Measurements from ENCODE around the gene PIGT. TPM values are rescaled to one million over a fixed set of nuclear protein-coding genes. Genes with fewer than 3 reads are reported as not detected.

PIGT gene
- 66.3 TPM for total RNA-seq
- long read RNA-seq, transcript PIGT-202 (12 exons, 2,245 nt) = major isoform, 62 of 87 reads
- long read RNA-seq, partial matches to known transcripts = 15 of 87 reads
- long read RNA-seq, other reads (novel, unspliced or antisense) = 4 of 87 reads

- ATAC-seq = peak; percentile 98
- H3K27ac ChIP-seq = peak within 1 kb of the TSS; percentile 92
- H3K27me3 ChIP-seq = no peaks in the 10 kb centered on the region
- DNase-seq = peak; percentile 92
- no peak for TF ChIP-seq CTCF (IDR thresholded peaks at IDR 0.05)
- peak within 1 kb of the TSS; percentile 100 for H3K4me3 ChIP-seq
- no peaks in the 10 kb centered on the region for H3K9me3 ChIP-seq
- intact Hi-C loops (cut with DNase I) = no loop called here
- H3K4me1 ChIP-seq = peaks cover 10% of the 10 kb centered on the region
- H3K36me3 ChIP-seq = peaks cover 32% of the 10 kb centered on the region
Observed at GRCh38 chr20:45415822-45416637, at the start of gene PIGT. Gene PIGT (plus strand): TSS chr20:45416141. CDS start chr20:45416157, 16 bp downstream.

GRCh38 chr20:45366192-45366591 lies 49.7 kb upstream of the PIGT start:
- no peak overlapping the region for H3K27ac ChIP-seq
- ATAC-seq (no peak), DNase-seq (no peak)
- H3K27me3 ChIP-seq = no peaks in the 10 kb centered on the region
- H3K9me3 ChIP-seq = no peaks in the 10 kb centered on the region
- peaks cover 45% of the 10 kb centered on the region for H3K36me3 ChIP-seq
- no peak for TF ChIP-seq CTCF (IDR thresholded peaks at IDR 0.05)
- peaks cover 49% of the 10 kb centered on the region for H3K4me1 ChIP-seq
- no peak overlapping the region for H3K4me3 ChIP-seq
- intact Hi-C loops (cut with DNase I) = loop anchor here (10.0 kb wide), 1 partner anchor 69 kb away; no protein-coding TSS in a partner anchor

- no peak for TF ChIP-seq CTCF (IDR thresholded peaks at IDR 0.05)
- intact Hi-C loops (cut with DNase I) = loop anchor here (10.0 kb wide), 1 partner anchor 68 kb away; no protein-coding TSS in a partner anchor
- peaks cover 45% of the 10 kb centered on the region for H3K36me3 ChIP-seq
- H3K27me3 ChIP-seq = no peaks in the 10 kb centered on the region
- ATAC-seq (no peak), DNase-seq (no peak)
- no peaks in the 10 kb centered on the region for H3K9me3 ChIP-seq
- H3K4me3 ChIP-seq = no peak overlapping the region
- H3K4me1 ChIP-seq = peaks cover 46% of the 10 kb centered on the region
- H3K27ac ChIP-seq = no peak overlapping the region
Observed at GRCh38 chr20:45366631-45367030, 49.3 kb upstream of the PIGT start.

- intact Hi-C loops (cut with DNase I) = loop anchor here (10.0 kb wide), 1 partner anchor 68 kb away; no protein-coding TSS in a partner anchor
- no peak for TF ChIP-seq CTCF (IDR thresholded peaks at IDR 0.05)
- Histone ChIP-seq H3K36me3 (peaks cover 45% of the 10 kb centered on the region), H3K27me3 (no peaks in the 10 kb centered on the region), H3K27ac (no peak overlapping the region), H3K4me1 (peaks cover 45% of the 10 kb centered on the region), H3K4me3 (no peak overlapping the region), H3K9me3 (no peaks in the 10 kb centered on the region)
- DNase-seq (no peak), ATAC-seq (no peak)
Observed at GRCh38 chr20:45367126-45367525, 48.8 kb upstream of the PIGT start.

- ATAC-seq = peak; percentile 58
- no peaks in the 10 kb centered on the region for H3K9me3 ChIP-seq
- no peak for DNase-seq
- no peak overlapping the region for H3K4me3 ChIP-seq
- peaks cover 45% of the 10 kb centered on the region for H3K36me3 ChIP-seq
- peaks cover 45% of the 10 kb centered on the region for H3K4me1 ChIP-seq
- no peak for TF ChIP-seq CTCF (IDR thresholded peaks at IDR 0.05)
- H3K27me3 ChIP-seq = no peaks in the 10 kb centered on the region
- peak overlapping the region; percentile 47 for H3K27ac ChIP-seq
- intact Hi-C loops (cut with DNase I) = loop anchor here (10.0 kb wide), 1 partner anchor 66 kb away; no protein-coding TSS in a partner anchor
Observed at GRCh38 chr20:45368221-45368980, 47.5 kb upstream of the PIGT start.
